HAP-1 (cell line): ENCODE results near the gene CMPK1.
"Not testable (repeated sequence)": the region's sequence is repeated elsewhere in the genome, so short reads cannot be mapped to it uniquely, and the experiment has no call there.

Experiments used
- DNase-seq, 2 experiments: peaks; one replicate each; pipeline ENCODE4 v3.0.0-alpha.2; 2016 to 2020; ENCODE audit warnings: low spot score in 2 of 2
- H3K27me3 ChIP-seq: fragments of 250-450 bp; sonication (Bioruptor Pico); 2 replicates; pipeline ENCODE4 v1.5.1; 2020; ENCODE audit warnings: low read depth, mild to moderate bottlenecking, moderate library complexity
- H3K36me3 ChIP-seq: fragments of 250-450 bp; sonication (Bioruptor Pico); replicated peaks from 2 replicates; pipeline ENCODE4 v1.5.1; 2020; ENCODE audit warnings: mild to moderate bottlenecking
- H3K4me1 ChIP-seq: fragments of 250-450 bp; sonication (Bioruptor Pico); 2 replicates; pipeline ENCODE4 v1.5.1; 2020; ENCODE audit warnings: mild to moderate bottlenecking
- H3K4me3 ChIP-seq: fragments of 250-450 bp; sonication (Bioruptor Pico); 2 replicates; pipeline ENCODE4 v1.5.1; 2020; ENCODE audit warnings: mild to moderate bottlenecking, moderate library complexity
- H3K9me3 ChIP-seq: fragments of 250-450 bp; sonication (Bioruptor Pico); 2 replicates; pipeline ENCODE4 v1.5.1; 2020; ENCODE audit warnings: mild to moderate bottlenecking, moderate library complexity
- in situ Hi-C: fragments of 300-500 bp; cut with MboI; formaldehyde crosslinking; loops from 3 replicates; pipeline ENCODE4 v1.14.3; 2020; ENCODE audit warnings: low sequenced_read_pairs, inconsistent platforms, mixed read lengths

The CMPK1 gene

GRCh38 chr1:47328992-47329391 is 4.6 kb upstream of the CMPK1 start:
- in situ Hi-C loops = no loop called here
- no peaks in the 10 kb centered on the region for H3K9me3 ChIP-seq
- H3K4me3 ChIP-seq = no peak overlapping the region
- peaks cover 6% of the 10 kb centered on the region for H3K4me1 ChIP-seq
- no peak for DNase-seq
- no peaks in the 10 kb centered on the region for H3K27me3 ChIP-seq
- no peaks in the 10 kb centered on the region; the same call in 1 of the 2 replicates for H3K36me3 ChIP-seq

- Histone ChIP-seq H3K27me3 (no peaks in the 10 kb centered on the region), H3K36me3 (no peaks in the 10 kb centered on the region; the same call in 1 of the 2 replicates), H3K4me1 (peaks cover 6% of the 10 kb centered on the region), H3K9me3 (no peaks in the 10 kb centered on the region), H3K4me3 (no peak overlapping the region)
- DNase-seq = no peak
- in situ Hi-C loops = no loop called here
Observed at GRCh38 chr1:47330212-47330611, 3.4 kb upstream of the CMPK1 start.

GRCh38 chr1:47331875-47332274 is 1.7 kb upstream of the CMPK1 start:
- DNase-seq = no peak

DNA sequence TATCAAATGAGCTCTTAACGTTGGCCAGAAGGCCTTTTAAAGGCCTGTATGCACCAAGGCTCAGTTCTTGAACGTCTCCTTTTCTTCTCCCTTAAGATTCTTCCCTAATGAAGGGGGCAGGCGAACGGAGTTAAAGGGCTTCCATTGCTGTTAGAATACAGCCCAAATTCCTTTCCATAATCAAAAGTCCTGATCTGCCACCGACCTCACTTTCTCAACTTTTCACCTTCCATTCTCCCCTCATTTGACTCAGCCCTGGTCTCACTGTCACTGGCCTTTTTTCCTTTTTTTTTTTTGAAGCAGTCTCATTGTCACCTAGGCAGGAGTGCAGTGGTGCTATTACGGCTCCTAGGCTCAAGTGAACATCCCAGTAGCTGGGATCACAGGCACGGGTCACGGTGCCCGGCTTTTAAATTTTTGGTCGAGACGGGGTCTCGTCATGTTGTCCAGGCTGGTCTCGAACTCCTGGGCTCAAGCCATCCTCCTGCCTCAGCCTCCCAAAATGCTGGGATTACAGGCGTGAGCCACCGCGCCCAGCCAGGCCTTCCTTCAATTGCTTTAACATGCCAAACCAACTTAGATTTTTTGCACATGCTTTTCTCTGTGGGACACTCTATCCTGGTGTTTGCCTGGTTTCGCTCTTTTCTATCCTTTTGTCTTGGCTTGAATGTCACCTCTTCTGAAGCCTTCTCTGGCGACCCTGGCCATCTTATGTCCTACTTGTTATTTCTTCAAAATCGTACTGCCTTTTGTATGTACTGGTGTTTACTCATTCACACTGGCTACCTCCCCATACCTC is 612 bp upstream of the CMPK1 start:
- no peaks in the 10 kb centered on the region for H3K27me3 ChIP-seq
- H3K36me3 ChIP-seq = no peaks in the 10 kb centered on the region; the same call in 1 of the 2 replicates
- H3K4me3 ChIP-seq = peak overlapping the region; percentile 93
- H3K9me3 ChIP-seq = no peaks in the 10 kb centered on the region
- DNase-seq = no peak
- peaks cover 3% of the 10 kb centered on the region for H3K4me1 ChIP-seq
- in situ Hi-C loops = no loop called here

More at GRCh38 chr1:47331875-47332274, 1.7 kb upstream of the CMPK1 start:
- Histone ChIP-seq H3K4me1 (peaks cover 3% of the 10 kb centered on the region), H3K4me3 (no peak overlapping the region), H3K9me3 (no peaks in the 10 kb centered on the region), H3K27me3 (no peaks in the 10 kb centered on the region), H3K36me3 (no peaks in the 10 kb centered on the region; the same call in 1 of the 2 replicates)
- in situ Hi-C loops = no loop called here

- H3K36me3 ChIP-seq = no peaks in the 10 kb centered on the region; the same call in 1 of the 2 replicates
- no peaks in the 10 kb centered on the region for H3K27me3 ChIP-seq
- in situ Hi-C loops = no loop called here
- peaks cover 3% of the 10 kb centered on the region for H3K4me1 ChIP-seq
- H3K4me3 ChIP-seq = peak overlapping the region; percentile 93
- peak; percentile 72 to 79 for DNase-seq
- no peaks in the 10 kb centered on the region for H3K9me3 ChIP-seq
Observed at GRCh38 chr1:47333922-47334764, 553 bp downstream of the CMPK1 start.

DNA sequence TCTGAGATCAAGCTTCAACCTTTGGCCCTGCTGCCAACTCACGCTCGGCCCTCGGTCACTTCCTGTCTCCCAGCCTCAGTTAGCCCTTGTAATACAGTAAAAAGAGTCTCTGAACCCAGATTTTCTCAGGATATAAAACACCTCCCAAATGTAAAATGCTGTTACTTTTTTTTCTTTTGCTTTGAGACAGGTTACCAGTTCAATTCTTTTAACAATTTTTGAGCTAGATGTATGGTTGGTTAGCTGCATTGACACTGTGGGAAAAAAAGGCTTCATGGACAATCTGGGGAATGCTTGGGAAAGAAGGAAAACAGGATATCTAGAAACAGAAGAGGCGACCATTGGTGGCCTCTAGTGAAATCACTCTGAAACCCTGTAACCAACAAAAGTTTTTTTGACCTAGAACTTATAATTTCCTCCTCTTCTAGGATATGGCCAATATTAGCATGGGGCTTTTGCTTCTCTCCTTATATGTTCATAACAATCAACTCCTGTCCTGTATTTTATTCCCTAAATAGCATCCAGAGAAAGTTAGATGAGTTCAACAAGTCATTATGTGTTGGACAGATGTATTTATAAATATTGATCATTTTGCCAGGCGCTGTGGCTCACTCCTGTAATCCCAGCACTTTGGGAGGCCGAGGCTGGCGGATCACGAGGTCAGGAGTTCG is 1.3 kb downstream of the CMPK1 start:
- peak overlapping the region; percentile 93 for H3K4me3 ChIP-seq
- H3K27me3 ChIP-seq = no peaks in the 10 kb centered on the region
- no peaks in the 10 kb centered on the region for H3K9me3 ChIP-seq
- no peaks in the 10 kb centered on the region; the same call in 1 of the 2 replicates for H3K36me3 ChIP-seq
- DNase-seq = no peak
- H3K4me1 ChIP-seq = peaks cover 3% of the 10 kb centered on the region
- in situ Hi-C loops = no loop called here

DNA sequence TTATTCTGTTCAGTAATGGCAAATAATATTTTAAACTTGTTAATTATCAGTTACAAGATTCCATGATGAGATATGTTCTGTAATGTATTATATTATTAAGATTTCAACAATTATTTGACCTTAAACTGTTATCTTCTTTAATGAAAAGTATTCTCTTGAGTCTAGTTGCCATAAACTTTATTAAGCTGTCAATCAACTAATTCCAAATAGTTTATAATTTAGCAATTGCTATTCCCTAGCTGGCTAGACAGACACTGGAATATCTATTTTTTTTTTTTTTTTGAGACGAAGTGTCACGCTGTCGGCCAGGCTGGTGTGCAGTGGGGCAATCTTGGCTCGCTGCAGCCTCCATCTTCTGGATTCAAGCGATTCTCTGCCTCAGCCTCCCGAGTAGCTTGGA is 3.8 kb downstream of the CMPK1 start:
- DNase-seq = no peak
- H3K27me3 ChIP-seq = no peaks in the 10 kb centered on the region
- H3K4me1 ChIP-seq = peaks cover 3% of the 10 kb centered on the region
- in situ Hi-C loops = no loop called here
- no peaks in the 10 kb centered on the region for H3K9me3 ChIP-seq
- no peak overlapping the region for H3K4me3 ChIP-seq
- peaks cover 3% of the 10 kb centered on the region; the same call in 1 of the 2 replicates for H3K36me3 ChIP-seq

- Histone ChIP-seq H3K27me3 (no peaks in the 10 kb centered on the region), H3K4me3 (no peak overlapping the region), H3K9me3 (no peaks in the 10 kb centered on the region), H3K4me1 (no peaks in the 10 kb centered on the region; the same call in 1 of the 2 replicates), H3K36me3 (peaks cover 3% of the 10 kb centered on the region; the same call in 1 of the 2 replicates)
- no peak for DNase-seq
- in situ Hi-C loops = no loop called here
Observed at GRCh38 chr1:47338249-47339077, 4.9 kb downstream of the CMPK1 start.

DNA sequence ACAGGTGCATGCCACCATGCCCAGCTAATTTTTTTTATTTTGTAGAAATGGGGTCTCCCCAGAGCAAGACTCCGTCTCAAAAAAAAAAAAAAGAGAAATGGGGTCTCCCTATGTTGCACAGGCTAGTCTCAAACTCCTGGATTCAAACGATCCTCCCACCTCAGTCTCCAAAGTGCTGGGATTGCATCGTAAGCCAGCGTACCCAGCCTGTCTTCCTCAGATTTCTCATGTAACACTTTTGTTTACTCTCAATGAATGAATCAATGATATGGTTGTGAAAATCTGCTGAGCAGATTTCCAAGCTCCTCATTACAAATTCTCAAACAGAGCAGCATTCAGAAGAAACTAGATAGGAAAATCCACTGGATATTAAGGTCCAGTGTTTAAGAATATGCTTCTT is 6.6 kb downstream of the CMPK1 start:
- Histone ChIP-seq H3K9me3 (no peaks in the 10 kb centered on the region), H3K4me1 (no peaks in the 10 kb centered on the region; the same call in 1 of the 2 replicates), H3K27me3 (no peaks in the 10 kb centered on the region), H3K36me3 (peaks cover 3% of the 10 kb centered on the region; the same call in 1 of the 2 replicates), H3K4me3 (no peak overlapping the region)
- in situ Hi-C loops = no loop called here
- DNase-seq = no peak

DNA sequence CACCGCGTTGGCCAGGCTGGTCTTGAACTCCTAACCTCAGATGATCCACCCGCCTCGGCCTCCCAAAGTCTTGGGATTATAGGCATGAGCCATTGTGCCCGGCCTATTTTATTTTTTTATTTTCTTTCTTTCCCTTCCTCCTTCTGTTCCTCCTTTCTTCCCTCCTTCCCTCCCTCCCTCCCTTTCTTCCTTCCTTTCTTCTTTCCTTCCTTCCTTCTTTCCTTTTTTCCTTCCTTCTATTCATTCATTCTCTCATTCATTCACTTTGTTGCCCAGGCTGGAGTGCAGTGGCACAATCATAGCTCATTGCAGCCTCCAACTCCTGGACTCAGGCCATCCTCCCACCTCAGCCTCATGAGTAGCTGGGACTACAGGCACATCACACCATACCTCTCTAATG is 13.4 kb downstream of the CMPK1 start:
- H3K4me3 ChIP-seq, H3K36me3 ChIP-seq, in situ Hi-C loops, H3K4me1 ChIP-seq, H3K27me3 ChIP-seq, H3K9me3 ChIP-seq, DNase-seq: not testable (repeated sequence)

- Histone ChIP-seq H3K36me3 (peaks cover 6% of the 10 kb centered on the region), H3K4me3 (no peak overlapping the region), H3K9me3 (no peaks in the 10 kb centered on the region), H3K4me1 (peaks cover 4% of the 10 kb centered on the region; the same call in 1 of the 2 replicates), H3K27me3 (no peaks in the 10 kb centered on the region)
- DNase-seq = no peak
- in situ Hi-C loops = no loop called here
Observed at GRCh38 chr1:47347735-47348134, 14.1 kb downstream of the CMPK1 start.

DNA sequence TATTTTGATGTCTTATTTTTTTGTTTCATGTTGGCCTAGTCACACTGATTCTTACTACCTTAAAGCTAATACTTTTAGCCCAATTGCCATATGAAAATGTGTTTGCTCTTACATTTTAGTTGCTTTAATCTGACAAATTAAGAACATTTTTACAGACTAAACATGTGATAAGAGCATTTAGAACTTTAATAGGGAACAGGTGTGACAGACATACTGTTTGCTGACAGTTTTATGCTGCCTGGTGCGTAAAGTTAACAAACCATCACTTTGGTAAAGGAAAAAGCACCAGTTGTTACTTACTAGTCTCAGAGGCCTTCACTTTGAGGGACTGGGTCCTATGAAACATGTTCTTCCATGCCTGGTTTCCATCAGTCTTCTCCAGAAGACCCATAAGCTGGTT is 14.7 kb downstream of the CMPK1 start:
- H3K4me1 ChIP-seq = peaks cover 4% of the 10 kb centered on the region; the same call in 1 of the 2 replicates
- H3K4me3 ChIP-seq = no peak overlapping the region
- no peak for DNase-seq
- H3K27me3 ChIP-seq = no peaks in the 10 kb centered on the region
- no peaks in the 10 kb centered on the region for H3K9me3 ChIP-seq
- H3K36me3 ChIP-seq = peaks cover 6% of the 10 kb centered on the region
- in situ Hi-C loops = no loop called here

GRCh38 chr1:47351305-47351704 is 17.7 kb downstream of the CMPK1 start:
- Histone ChIP-seq H3K9me3 (no peaks in the 10 kb centered on the region), H3K36me3 (peaks cover 6% of the 10 kb centered on the region; the same call in 1 of the 2 replicates), H3K27me3 (no peaks in the 10 kb centered on the region), H3K4me1 (peaks cover 4% of the 10 kb centered on the region; the same call in 1 of the 2 replicates), H3K4me3 (no peak overlapping the region)
- DNase-seq = no peak
- in situ Hi-C loops = no loop called here
